HG02840 (cell line): ENCODE data around the gene PPEF1.

ENCODE experiments used
- ATAC-seq: cut with Tn5 transposase; IDR thresholded peaks from one replicate; pipeline ENCODE4 v1.9.1; 2021; ENCODE audit warnings: mild to moderate bottlenecking, moderate library complexity, moderate number of reproducible peaks; ENCODE audit not compliant: unreplicated experiment, low FRiP score

Gene PPEF1

GRCh38 chrX:18707426-18708049, at the start of gene PPEF1:
TSS of gene PPEF1 (plus strand) at chrX:18707645. CDS start at chrX:18707781, 136 bp downstream.
- no peak for ATAC-seq

- ATAC-seq = no peak
Observed at GRCh38 chrX:18661273-18661672, 46.2 kb upstream of the PPEF1 start.

GRCh38 chrX:18664947-18665346, 42.5 kb upstream of the PPEF1 start:
- ATAC-seq = no peak

- ATAC-seq = no peak
Observed at GRCh38 chrX:18666614-18667013, 40.8 kb upstream of the PPEF1 start.

GRCh38 chrX:18668071-18668835, 39.2 kb upstream of the PPEF1 start:
- ATAC-seq = no peak

- ATAC-seq = no peak
Observed at GRCh38 chrX:18672008-18672407, 35.4 kb upstream of the PPEF1 start, which contains the start of gene RS1. TSS of gene RS1 (minus strand) at chrX:18672108. CDS start at chrX:18672068, 40 bp downstream.

- ATAC-seq = peak; percentile 22
Observed at GRCh38 chrX:18674417-18674787, 33.0 kb upstream of the PPEF1 start.

GRCh38 chrX:18674788-18675735, 32.4 kb upstream of the PPEF1 start:
- ATAC-seq = peak; percentile 85

- ATAC-seq = no peak
Observed at GRCh38 chrX:18676050-18676449, 31.4 kb upstream of the PPEF1 start.

- no peak for ATAC-seq
Observed at GRCh38 chrX:18676470-18676869, 31.0 kb upstream of the PPEF1 start.

GRCh38 chrX:18677161-18677869, 30.1 kb upstream of the PPEF1 start:
- no peak for ATAC-seq

GRCh38 chrX:18681996-18682395, 25.4 kb upstream of the PPEF1 start:
- ATAC-seq = no peak

GRCh38 chrX:18682979-18683387, 24.5 kb upstream of the PPEF1 start:
- ATAC-seq = no peak

GRCh38 chrX:18687856-18688495, 19.5 kb upstream of the PPEF1 start:
- ATAC-seq = no peak

GRCh38 chrX:18691431-18691830, 16.0 kb upstream of the PPEF1 start:
- ATAC-seq = no peak

- no peak for ATAC-seq
Observed at GRCh38 chrX:18692541-18692940, 14.9 kb upstream of the PPEF1 start.

- ATAC-seq = no peak
Observed at GRCh38 chrX:18696653-18697052, 10.8 kb upstream of the PPEF1 start.

- no peak for ATAC-seq
Observed at GRCh38 chrX:18698737-18699650, 8.5 kb upstream of the PPEF1 start.
